ENCODE results near the gene LIN9.
"Not testable (repeated sequence)": the region's sequence is repeated elsewhere in the genome, so short reads cannot be mapped to it uniquely, and the experiment has no call there.

LIN9 gene

GRCh38 chr1:226276077-226276682 is 32.8 kb downstream of the LIN9 start:
- Mint-ChIP-seq H3K4me3 (no peak overlapping the region), H3K27ac (no peak overlapping the region), H3K4me1 (no peaks in the 10 kb centered on the region), H3K36me3 (peaks cover 11% of the 10 kb centered on the region), H3K27me3 (no peaks in the 10 kb centered on the region), H3K9me3 (no peaks in the 10 kb centered on the region)
- no peak for DNase-seq
- CTCF ChIA-PET = no interaction called here

DNA sequence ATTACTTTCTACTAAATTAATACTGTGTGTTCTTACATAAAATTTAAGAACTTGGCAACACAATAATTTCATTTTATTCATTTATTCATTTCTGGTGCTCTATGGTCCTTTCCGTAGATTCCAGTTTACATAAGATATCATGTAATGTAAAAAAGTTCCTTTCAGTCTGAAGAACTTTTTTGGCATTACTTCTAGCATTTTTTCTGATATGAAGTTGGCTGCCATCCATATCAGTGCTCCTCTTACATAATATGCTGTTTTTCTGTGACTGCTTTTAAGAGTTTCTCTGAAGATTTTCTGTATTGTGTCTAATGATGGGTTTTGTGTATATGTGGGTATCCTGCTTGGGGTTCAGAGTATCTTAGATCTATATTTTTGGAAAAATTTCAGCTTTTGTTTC is 34.8 kb downstream of the LIN9 start:
- CTCF ChIA-PET = no interaction called here
- Mint-ChIP-seq H3K9me3 (no peaks in the 10 kb centered on the region), H3K27ac (no peak overlapping the region), H3K36me3 (peaks cover 11% of the 10 kb centered on the region), H3K4me3 (no peak overlapping the region), H3K4me1 (no peaks in the 10 kb centered on the region), H3K27me3 (no peaks in the 10 kb centered on the region)
- DNase-seq = no peak

GRCh38 chr1:226272233-226272902 is 36.6 kb downstream of the LIN9 start:
- H3K27me3 Mint-ChIP-seq, H3K9me3 Mint-ChIP-seq, H3K27ac Mint-ChIP-seq, H3K4me1 Mint-ChIP-seq, H3K4me3 Mint-ChIP-seq, DNase-seq: not testable (repeated sequence)
- peaks cover 16% of the 10 kb centered on the region for H3K36me3 Mint-ChIP-seq
- CTCF ChIA-PET = interaction anchor here (0.6 kb wide), 1 partner anchor 484 kb away, joined by 4 read pairs; no protein-coding TSS in a partner anchor

GRCh38 chr1:226268421-226269124 is 40.4 kb downstream of the LIN9 start:
- CTCF ChIA-PET = no interaction called here
- Mint-ChIP-seq H3K4me1 (no peaks in the 10 kb centered on the region), H3K36me3 (peaks cover 17% of the 10 kb centered on the region), H3K27me3 (no peaks in the 10 kb centered on the region), H3K27ac (no peak overlapping the region), H3K4me3 (no peak overlapping the region), H3K9me3 (no peaks in the 10 kb centered on the region)
- DNase-seq = no peak

DNA sequence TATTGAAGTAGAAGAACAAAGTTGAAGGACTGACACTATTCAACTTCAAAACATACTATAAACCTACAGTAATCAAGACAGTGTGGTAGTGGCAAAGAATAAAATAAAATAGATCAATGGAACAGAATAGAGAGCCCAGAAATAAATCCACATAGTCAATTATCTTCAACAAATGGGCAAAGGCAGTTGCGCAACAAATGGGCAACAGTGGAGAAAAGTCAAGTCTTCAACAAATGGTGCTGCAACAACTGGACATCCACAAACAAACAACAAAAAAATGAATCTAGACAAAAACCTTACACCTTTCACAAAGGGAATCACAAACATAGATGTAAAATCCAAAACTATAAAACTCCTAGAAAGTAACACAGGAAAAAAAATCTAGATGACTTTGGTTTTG is 47.1 kb downstream of the LIN9 start:
- Mint-ChIP-seq H3K36me3 (peaks cover 48% of the 10 kb centered on the region), H3K27ac (no peak overlapping the region), H3K4me1 (no peaks in the 10 kb centered on the region), H3K9me3 (peaks cover 15% of the 10 kb centered on the region), H3K27me3 (no peaks in the 10 kb centered on the region), H3K4me3 (no peak overlapping the region)
- DNase-seq = no peak
- CTCF ChIA-PET = no interaction called here

DNA sequence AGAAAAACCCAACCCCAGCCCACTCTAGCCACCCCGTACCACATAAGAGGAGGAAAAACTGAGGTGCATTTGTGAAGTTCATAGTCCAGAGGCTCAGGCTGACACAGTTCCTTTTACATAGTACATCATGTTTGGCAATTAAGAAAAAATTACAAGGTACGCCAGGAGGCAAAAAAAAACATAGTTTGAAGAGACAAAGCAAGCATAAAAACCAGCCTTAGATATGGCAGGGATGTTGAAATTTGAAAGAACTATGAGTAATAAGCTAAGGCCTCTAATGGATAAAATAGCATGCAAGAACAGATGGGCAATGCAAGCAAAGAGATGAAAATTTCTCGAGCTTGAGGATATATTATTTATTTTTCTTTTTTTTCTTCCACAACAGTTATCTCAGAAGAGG is 53.6 kb downstream of the LIN9 start:
- Mint-ChIP-seq H3K9me3 (peaks cover 8% of the 10 kb centered on the region), H3K27ac (no peak overlapping the region), H3K36me3 (peaks cover 20% of the 10 kb centered on the region), H3K4me1 (no peaks in the 10 kb centered on the region), H3K27me3 (no peaks in the 10 kb centered on the region), H3K4me3 (no peak overlapping the region)
- CTCF ChIA-PET = interaction anchor here (0.7 kb wide), 1 partner anchor 58 kb away, joined by 3 read pairs; no protein-coding TSS in a partner anchor
- no peak for DNase-seq

- Mint-ChIP-seq H3K27ac (no peak overlapping the region), H3K4me3 (no peak overlapping the region), H3K4me1 (no peaks in the 10 kb centered on the region), H3K36me3 (peaks cover 14% of the 10 kb centered on the region), H3K27me3 (no peaks in the 10 kb centered on the region), H3K9me3 (no peaks in the 10 kb centered on the region)
- DNase-seq = no peak
- CTCF ChIA-PET = no interaction called here
Observed at GRCh38 chr1:226253933-226254332, 55.0 kb downstream of the LIN9 start.

- not testable (repeated sequence) for DNase-seq
Observed at GRCh38 chr1:226252841-226253240, 56.1 kb downstream of the LIN9 start.

GRCh38 chr1:226250511-226250910 is 58.5 kb downstream of the LIN9 start:
- Mint-ChIP-seq H3K4me1 (no peaks in the 10 kb centered on the region), H3K4me3 (no peak overlapping the region), H3K36me3 (peaks cover 20% of the 10 kb centered on the region), H3K9me3 (no peaks in the 10 kb centered on the region), H3K27me3 (no peaks in the 10 kb centered on the region), H3K27ac (no peak overlapping the region)
- CTCF ChIA-PET = no interaction called here
- no peak for DNase-seq

More at GRCh38 chr1:226252841-226253240, 56.1 kb downstream of the LIN9 start:
- H3K4me3 Mint-ChIP-seq, CTCF ChIA-PET, H3K9me3 Mint-ChIP-seq, H3K27me3 Mint-ChIP-seq, H3K27ac Mint-ChIP-seq, H3K4me1 Mint-ChIP-seq: not testable (repeated sequence)
- peaks cover 16% of the 10 kb centered on the region for H3K36me3 Mint-ChIP-seq

DNA sequence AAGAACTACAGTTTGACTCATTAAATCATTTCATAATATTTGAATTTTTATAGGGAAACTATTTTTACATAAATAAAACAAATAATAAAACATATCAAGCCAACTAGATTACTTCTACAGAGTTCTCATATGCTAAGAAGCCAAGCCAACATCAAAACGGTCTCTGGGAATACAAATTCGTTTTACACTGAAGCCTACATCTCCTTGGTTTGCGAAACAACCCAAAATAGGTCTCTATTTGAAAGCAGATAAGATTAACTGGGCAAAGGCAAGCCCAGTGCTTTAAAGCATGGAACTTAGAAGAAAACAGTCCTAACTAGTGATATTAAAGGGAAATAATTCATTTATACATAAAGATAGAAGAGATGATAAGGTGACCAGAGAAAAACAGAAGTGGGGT is 60.2 kb downstream of the LIN9 start:
- no peaks in the 10 kb centered on the region for H3K9me3 Mint-ChIP-seq
- no peak for DNase-seq
- peaks cover 23% of the 10 kb centered on the region for H3K36me3 Mint-ChIP-seq
- no peak overlapping the region for H3K27ac Mint-ChIP-seq
- no peak overlapping the region for H3K4me3 Mint-ChIP-seq
- H3K27me3 Mint-ChIP-seq = no peaks in the 10 kb centered on the region
- H3K4me1 Mint-ChIP-seq = no peaks in the 10 kb centered on the region
- CTCF ChIA-PET = no interaction called here

- Mint-ChIP-seq H3K36me3 (peaks cover 23% of the 10 kb centered on the region), H3K27me3 (no peaks in the 10 kb centered on the region), H3K27ac (no peak overlapping the region), H3K4me3 (no peak overlapping the region), H3K9me3 (no peaks in the 10 kb centered on the region), H3K4me1 (no peaks in the 10 kb centered on the region)
- CTCF ChIA-PET = no interaction called here
- no peak for DNase-seq
Observed at GRCh38 chr1:226248091-226248490, 60.9 kb downstream of the LIN9 start.

DNA sequence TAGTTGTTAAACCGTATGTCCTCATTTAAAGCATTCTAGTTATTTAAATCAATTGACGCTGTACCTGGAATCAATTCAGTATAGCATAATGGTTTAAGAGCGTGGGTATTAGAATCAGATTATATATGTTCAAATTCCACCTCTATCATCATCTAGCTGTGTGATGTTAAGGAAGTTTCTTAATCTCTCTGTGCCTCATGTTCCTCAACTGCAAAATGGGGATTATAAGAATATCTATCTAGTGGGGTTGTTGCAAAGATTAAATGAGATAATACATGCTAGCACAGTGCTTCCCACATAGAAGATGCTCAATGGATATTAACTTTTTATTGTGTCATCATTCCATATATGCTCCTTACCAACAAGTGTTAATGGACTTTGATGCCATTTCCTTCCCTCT is 69.5 kb downstream of the LIN9 start:
- H3K27ac Mint-ChIP-seq = no peak overlapping the region
- no peaks in the 10 kb centered on the region for H3K4me1 Mint-ChIP-seq
- no peaks in the 10 kb centered on the region for H3K9me3 Mint-ChIP-seq
- H3K36me3 Mint-ChIP-seq = peaks cover 22% of the 10 kb centered on the region
- no peaks in the 10 kb centered on the region for H3K27me3 Mint-ChIP-seq
- no peak for DNase-seq
- CTCF ChIA-PET = interaction anchor here (0.6 to 1.3 kb wide), 2 partner anchors 41 to 94 kb away, joined by 3 read pairs; no protein-coding TSS in a partner anchor
- no peak overlapping the region for H3K4me3 Mint-ChIP-seq

- no peaks in the 10 kb centered on the region for H3K4me1 Mint-ChIP-seq
- H3K4me3 Mint-ChIP-seq = no peak overlapping the region
- H3K36me3 Mint-ChIP-seq = peaks cover 28% of the 10 kb centered on the region
- no peak overlapping the region for H3K27ac Mint-ChIP-seq
- H3K27me3 Mint-ChIP-seq = no peaks in the 10 kb centered on the region
- no peaks in the 10 kb centered on the region for H3K9me3 Mint-ChIP-seq
- CTCF ChIA-PET = no interaction called here
- DNase-seq = no peak
Observed at GRCh38 chr1:226236826-226237225, 72.1 kb downstream of the LIN9 start.

DNA sequence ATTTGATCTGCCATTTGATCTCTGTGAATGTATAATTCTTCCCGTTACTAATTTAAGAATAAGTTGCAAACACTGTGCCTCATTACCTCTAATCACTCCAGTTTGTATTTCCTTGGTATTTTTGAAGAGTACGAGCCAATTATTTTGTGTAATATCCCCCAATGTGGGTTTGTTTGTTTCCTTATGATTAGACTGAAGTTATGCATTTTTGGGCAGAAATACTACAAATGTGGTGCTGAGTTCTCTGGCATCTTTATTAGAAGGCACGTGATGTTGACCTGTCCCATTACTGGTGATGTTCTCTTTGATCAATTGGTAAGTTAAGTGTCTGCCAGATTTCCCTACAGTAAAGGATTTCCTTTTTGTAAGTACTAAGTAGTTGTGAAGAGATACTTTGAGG is 75.2 kb downstream of the LIN9 start:
- H3K27me3 Mint-ChIP-seq = no peaks in the 10 kb centered on the region
- H3K4me3 Mint-ChIP-seq = no peak overlapping the region
- DNase-seq = no peak
- no peaks in the 10 kb centered on the region for H3K4me1 Mint-ChIP-seq
- H3K9me3 Mint-ChIP-seq = no peaks in the 10 kb centered on the region
- peaks cover 25% of the 10 kb centered on the region for H3K36me3 Mint-ChIP-seq
- CTCF ChIA-PET = no interaction called here
- H3K27ac Mint-ChIP-seq = no peak overlapping the region

DNA sequence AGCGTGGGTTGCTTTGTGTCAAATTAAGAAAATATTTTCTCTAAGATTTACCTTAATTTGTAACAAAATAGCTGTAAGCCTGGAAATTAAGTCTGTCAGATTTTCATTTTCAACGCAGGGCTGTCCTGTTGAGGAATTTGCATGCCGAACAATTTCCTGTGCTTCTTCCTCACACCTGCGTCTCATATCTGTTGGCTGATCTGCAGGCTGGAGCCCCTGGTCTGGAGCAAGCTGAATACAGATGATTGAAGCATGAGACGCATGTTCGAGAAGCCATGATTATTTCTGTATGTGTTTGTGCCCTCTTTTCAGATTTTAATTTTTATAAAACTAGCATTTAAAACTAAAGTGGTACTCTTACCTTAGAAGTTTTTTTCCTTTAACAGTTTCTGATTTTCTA is 75.7 kb downstream of the LIN9 start:
- Mint-ChIP-seq H3K4me3 (no peak overlapping the region), H3K4me1 (no peaks in the 10 kb centered on the region), H3K27ac (no peak overlapping the region), H3K9me3 (no peaks in the 10 kb centered on the region), H3K27me3 (no peaks in the 10 kb centered on the region), H3K36me3 (peaks cover 21% of the 10 kb centered on the region)
- DNase-seq = no peak
- CTCF ChIA-PET = no interaction called here

Measured in activated naive CD4-positive, alpha-beta T cell treated with anti-CD3 and anti-CD28 coated beads, Interleukin-2, amount 10 ng/mL, durations not matched to agents 7 days and 5 days (primary cell).